Tibial nerve (tissue), 4 donors: ENCODE results near the gene TIMM13.

ENCODE experiments used
- EP300 ChIP-seq, 2 donors: sonication (generic); formaldehyde crosslinking; IDR thresholded peaks; one replicate each; pipeline ENCODE4 v1.6.1; 2017; ENCODE audit warnings: antibody characterized with exemption in 2 of 2, mild to moderate bottlenecking in 1 of 2
- POLR2A ChIP-seq, 2 donors: fragments of 450-650 bp; IDR thresholded peaks; one replicate each; pipeline ENCODE4 v1.6.1; 2017; ENCODE audit warnings: antibody characterized with exemption in 2 of 2, mild to moderate bottlenecking in 2 of 2, moderate library complexity in 2 of 2
- TF ChIP-seq, protein P1 (sequence below), 5 experiments: fragments of 200-600 bp in 3 of 5; fragments of 450-650 bp in 2 of 5; sonication (generic) in 3 of 5; IDR thresholded peaks; one replicate each; pipeline ENCODE4 v1.5.1; 2016 to 2019; ENCODE audit warnings: antibody characterized with exemption in 5 of 5, mild to moderate bottlenecking in 3 of 5, moderate library complexity in 2 of 5

DNA sequence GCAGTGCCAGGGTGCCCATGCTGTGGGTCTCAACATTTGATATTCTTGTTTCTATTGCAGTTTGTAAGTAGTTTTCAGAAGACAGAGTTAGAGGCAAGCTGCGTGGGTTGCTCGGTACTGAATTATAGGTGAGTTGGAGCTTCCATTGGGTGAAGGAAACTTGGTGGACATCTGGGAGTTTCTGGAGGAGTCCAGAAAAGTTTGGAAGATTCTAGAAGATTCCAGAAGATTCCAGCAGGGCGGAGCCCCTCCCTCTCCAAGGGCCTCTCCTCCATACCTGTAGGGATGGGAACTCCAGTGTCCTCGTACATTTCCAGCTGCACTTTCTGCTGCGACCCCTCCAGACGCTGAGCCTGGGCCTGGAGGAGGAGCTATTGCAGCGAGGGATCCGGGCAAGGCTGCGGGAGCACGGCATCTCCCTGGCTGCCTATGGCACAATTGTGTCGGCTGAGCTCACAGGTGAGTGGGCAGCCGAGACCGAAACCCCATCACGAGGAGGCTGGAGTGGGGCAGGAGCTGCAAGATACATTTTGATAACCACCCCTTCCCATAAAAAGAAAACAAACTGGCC, 28.6 kb downstream of the TIMM13 start:
- no peak for TF ChIP-seq POLR2A (IDR thresholded peaks at IDR 0.05)
- TF ChIP-seq, protein P1, sequence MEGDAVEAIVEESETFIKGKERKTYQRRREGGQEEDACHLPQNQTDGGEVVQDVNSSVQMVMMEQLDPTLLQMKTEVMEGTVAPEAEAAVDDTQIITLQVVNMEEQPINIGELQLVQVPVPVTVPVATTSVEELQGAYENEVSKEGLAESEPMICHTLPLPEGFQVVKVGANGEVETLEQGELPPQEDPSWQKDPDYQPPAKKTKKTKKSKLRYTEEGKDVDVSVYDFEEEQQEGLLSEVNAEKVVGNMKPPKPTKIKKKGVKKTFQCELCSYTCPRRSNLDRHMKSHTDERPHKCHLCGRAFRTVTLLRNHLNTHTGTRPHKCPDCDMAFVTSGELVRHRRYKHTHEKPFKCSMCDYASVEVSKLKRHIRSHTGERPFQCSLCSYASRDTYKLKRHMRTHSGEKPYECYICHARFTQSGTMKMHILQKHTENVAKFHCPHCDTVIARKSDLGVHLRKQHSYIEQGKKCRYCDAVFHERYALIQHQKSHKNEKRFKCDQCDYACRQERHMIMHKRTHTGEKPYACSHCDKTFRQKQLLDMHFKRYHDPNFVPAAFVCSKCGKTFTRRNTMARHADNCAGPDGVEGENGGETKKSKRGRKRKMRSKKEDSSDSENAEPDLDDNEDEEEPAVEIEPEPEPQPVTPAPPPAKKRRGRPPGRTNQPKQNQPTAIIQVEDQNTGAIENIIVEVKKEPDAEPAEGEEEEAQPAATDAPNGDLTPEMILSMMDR (IDR thresholded peaks at IDR 0.05), result no peak
- TF ChIP-seq EP300 (IDR thresholded peaks at IDR 0.05), result no peak
